Activated gamma-delta T cell (primary cell): Measurements from ENCODE around the gene TNFSF18.

Source experiments
- DNase-seq: peaks from one replicate; lab custom pipeline; 2025; lab: John Stamatoyannopoulos, UW

TNFSF18 gene

DNA sequence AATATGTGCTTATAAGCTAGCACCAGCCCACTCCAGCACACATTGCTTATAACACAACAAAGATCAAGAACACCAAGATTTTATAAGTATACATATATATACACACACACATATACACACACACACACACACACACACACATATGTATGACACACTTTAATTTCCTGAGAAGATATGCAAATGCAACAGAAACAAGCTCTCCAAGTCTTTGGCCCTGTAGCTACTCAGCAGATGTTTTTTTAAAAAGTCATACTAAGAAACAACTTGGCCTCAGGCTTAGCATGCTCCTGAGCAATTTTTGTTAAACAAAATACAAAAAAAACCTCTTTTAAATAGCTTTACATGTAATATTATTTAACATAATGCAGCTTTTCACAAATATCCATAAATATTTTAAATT lies 11.1 kb downstream of the TNFSF18 start:
- no peak for DNase-seq

DNA sequence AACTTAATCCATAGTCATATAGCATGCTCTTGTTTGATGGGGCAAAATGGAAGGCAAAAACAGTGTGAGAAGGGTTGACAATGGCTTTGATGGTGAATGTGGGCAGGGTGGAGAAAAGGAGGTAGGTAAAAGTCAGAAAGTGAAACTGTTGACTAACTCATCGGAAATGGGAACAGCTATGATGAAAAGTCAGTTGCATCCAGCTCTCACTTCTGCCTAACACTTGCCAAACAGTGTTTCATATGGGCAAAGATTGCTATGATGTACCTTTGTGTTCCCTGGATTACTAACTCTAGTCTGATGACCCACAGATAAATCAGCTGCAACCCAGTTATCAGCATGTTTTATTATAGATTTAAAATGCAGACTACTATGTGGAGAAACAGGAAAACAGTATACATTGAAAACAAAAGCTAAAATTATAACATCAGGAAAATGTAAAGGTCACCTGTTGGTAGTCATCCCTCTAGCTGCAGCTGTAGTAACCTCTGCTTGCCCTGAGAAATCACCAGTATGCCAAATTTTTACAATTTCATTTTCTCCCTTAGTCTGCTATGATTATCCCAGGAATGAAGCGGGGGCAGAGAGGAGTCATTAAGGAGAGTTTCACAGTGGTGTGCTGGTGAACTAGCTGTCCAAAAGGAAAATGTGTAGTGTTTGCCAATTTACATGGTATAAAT lies 11.7 kb downstream of the TNFSF18 start:
- no peak for DNase-seq

DNA sequence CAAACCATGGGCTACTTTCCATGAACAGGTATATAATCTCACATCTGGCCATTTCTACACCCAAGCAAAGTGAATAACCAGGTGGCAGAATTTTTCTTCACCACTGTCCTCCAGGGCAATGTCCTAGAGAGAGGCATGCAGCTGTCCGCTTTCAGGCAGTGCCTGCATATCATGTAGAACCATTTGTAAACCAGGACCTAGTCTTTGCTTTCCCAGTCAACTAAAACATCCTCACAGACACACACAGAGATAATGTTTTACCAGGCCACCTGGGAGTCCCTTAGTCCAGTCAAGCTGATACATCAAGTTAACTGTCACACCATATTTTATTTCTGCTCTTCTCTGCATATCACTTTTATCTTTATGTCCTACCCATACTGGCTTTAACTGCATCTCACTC lies 26.2 kb downstream of the TNFSF18 start:
- no peak for DNase-seq

DNA sequence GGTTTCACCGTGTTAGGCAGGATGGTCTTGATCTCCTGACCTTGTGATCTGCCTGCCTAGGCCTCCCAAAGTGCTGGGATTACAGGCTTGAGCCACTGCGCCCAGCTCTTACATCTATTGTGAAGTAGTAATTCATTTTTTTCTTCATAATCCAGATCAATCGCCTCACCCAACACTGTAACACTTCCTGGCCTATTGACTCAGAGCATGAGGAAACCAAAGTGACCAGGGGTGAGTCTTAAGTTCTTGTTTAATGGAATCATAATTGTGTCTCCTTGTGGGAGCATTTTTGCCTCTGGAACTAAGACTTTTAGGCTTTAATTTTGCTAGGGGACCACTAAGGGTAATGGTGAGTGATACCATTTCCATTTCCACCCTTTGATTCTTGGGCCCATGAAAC lies 27.4 kb downstream of the TNFSF18 start:
- DNase-seq: no peak

DNA sequence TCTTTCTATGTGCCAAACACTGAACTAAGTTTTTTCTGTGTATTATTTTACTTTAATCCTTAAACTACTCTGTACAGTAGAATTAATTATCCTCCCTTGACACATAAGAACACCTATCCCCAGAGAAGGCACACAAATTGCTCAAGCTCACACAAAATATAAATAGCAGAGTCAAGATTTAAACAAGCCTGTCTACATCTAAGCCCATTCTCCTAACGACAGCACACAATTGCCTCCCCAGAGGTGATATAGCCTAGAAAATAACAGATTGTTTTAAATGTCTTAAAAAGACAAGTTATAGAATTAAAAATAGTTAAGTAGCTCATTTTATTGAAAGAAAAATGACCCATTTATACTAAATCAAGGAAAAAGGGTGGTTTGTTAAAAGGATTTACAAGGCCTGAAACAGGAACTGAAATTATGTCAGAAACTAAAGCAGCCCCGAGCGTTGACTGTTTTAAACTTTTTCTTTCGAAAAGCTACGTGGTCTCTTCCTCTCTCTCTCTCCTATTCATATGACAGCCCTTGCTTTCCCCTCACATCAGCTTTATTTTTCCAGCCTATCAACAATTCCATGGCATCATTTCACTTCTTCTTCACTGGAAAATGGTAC lies 30.5 kb downstream of the TNFSF18 start:
- no peak for DNase-seq

DNA sequence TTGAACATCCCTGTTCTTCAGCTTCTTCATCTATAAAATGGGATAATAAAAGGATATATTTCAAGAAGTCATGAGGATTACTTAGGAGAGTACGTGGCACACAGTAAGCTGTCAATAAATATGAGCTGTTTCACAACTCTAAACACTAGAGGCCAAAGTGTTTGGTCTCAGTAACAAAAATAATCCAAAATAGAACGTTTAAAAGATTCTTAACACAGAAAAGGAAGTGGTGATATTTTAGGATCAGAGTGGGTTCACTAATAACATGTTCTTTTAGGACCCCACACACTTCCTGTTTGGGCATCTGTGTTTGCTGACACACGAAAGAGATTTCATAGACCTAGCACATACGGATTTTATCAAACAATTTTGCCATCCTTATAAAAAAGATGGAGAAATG lies 32.9 kb downstream of the TNFSF18 start:
- DNase-seq: no peak

DNA sequence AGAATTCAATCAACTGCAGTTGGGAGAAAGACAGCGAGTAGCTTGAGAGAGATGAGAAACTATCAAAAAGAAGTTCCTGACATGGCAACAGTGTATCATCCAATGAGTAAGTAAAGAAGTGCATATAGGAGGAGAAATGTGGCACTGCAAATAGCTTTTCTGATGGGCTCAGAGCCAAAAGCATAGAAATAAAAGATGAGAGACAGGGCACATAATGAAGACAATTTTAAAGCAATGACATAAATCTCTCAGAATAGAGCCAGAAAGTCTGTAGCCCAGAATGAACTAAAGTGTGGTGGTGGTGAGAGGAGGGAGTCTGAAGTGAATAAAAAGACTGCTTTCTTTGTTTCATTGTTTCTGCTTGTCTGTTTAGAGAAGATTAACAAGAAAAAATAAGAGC lies 34.3 kb downstream of the TNFSF18 start:
- no peak for DNase-seq

DNA sequence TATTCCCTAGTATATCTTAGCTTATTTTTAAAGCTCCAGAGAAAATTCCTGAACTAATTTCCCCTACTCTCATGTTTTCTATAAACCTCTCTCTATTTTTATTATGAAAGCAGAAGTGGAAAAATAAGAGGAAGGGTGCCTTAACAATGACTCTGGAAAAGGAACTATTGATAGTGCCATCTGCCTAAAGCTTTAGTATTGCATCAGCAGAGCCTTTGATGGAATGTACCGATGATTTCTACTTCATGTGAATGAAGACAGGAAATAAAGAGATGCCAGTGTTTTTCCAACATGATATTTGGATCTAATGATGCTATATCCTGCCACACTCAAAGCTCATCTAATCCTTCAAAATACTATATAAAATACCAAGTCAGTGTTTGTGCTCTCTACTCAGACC lies 35.1 kb downstream of the TNFSF18 start:
- no peak for DNase-seq

DNA sequence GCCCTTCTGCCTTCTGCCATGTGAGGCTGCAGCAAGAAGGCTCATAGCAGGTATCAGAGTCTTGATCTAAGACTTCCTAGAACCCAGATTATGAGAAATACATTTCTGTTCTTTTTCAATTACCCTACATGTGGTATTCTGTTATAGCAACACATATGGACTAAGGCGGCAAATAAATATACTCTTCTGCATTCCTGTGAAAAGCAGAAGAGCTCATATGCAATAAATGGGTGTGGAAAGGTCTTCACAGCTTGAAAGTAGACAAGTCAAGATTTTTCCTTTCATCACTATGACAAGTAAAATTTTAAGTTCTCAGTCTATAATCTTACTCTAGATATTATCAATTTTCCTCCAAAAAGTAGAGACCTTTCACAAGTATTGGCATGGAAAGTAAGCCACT lies 36.6 kb downstream of the TNFSF18 start:
- DNase-seq: no peak

DNA sequence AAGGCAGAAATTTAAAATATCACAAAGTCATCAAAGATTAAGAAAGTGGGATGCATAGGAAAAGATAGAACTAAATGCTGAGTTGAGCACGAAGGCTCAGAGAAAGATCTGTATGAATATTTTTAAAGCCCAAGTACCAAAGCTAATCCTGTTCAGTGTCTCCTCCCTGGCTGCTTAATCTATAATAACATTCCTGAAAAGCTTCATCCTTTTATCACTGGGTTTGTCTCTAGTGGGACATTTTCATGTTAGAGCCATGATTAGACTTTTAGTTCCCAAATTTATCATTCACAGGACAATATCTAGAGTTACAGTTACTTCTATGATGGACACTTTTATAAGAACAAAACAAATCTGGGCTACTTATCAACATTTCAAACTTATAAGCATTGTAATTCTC lies 38.6 kb downstream of the TNFSF18 start:
- DNase-seq: no peak

DNA sequence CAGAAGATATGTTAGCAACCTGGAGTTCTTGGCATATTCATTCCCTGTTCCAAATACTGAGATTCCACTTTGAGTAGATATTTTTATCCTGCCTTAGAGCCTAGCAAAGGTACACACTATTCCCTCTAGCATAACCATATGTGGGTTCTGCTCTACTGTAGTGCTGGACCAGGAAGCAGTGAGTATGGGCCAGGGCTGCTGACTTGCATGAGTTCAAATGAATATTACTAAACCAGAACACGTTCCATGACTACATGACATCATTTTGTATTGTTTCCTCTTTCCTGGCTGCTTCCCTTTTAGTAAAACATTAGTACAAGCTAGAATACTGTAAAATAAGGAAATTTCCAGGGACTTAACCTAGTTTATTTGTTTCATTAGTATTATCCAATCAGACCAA lies 41.1 kb downstream of the TNFSF18 start:
- no peak for DNase-seq

DNA sequence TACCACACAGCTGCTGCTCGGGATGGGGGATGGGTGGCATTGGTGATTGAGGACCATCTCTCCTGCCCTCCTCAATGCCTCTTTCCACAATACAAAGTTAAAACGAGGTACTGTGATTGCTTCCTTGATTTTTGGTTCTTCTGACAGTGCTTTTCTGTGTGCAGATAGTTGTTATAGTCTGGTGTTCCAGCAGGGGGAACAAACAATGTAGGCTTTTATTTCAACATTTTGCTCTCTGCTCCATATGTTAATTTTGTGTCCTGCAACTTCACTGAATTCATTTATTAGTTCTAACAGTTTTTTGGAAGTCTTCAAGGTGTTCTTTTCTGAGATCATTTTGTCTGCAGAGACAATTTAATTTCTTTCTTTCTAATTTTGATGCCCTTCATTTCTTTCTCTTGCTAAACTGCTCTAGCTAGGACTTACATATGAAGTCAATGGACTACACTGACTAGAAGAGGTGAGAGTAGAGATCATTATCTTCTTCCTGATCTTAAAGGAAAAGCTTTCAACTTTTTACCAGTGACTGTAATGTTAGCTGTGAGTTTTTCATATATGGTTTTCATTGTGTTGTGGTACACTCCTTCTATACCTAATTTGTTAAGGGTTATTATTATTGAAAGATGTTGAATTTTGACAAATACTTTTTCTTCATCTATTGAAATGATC lies 45.4 kb downstream of the TNFSF18 start:
- DNase-seq: no peak

DNA sequence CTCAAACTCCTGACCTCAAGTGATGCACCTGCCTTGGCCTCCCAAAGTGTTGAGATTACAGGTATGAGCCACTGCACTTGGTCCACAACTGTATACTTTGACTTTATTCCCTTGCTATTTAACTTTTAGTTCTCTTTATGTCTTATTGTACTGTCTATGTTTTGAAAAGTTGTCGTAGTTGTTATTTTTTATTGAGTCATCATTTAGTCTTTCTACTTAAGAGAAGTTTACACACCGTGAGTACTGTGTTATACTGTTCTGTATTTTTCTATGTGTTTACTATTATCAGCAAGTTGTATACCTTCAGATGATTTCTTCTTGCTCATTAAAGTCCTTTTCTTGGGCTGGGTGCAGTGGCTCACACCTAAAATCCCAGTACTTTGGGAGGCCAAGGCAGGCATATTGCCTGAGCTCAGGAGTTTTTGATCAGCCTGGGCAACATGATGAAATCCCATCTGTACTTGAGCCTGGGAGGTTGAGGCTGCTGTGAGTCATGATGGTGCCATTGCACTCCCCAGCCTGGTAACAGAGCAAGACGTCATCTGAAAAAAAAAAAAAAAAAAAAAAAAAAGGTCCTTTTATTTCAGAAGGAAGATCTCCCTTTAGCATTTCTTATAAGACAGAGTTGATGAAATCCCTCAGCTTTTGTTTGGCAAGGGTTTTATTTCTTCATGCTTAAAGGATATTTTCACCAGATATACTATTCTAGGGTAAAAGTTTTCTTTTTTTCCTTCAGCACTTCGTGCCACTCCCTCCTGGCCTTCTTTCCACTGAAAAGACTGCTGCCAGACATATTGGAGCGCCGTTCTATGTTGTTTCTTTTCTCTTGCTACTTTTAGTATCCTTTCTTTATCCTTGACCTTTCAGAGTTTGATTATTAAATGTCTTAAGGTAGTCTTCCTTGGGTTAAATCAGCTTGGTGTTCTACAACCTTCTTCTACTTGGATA lies 47.6 kb downstream of the TNFSF18 start:
- DNase-seq: no peak

DNA sequence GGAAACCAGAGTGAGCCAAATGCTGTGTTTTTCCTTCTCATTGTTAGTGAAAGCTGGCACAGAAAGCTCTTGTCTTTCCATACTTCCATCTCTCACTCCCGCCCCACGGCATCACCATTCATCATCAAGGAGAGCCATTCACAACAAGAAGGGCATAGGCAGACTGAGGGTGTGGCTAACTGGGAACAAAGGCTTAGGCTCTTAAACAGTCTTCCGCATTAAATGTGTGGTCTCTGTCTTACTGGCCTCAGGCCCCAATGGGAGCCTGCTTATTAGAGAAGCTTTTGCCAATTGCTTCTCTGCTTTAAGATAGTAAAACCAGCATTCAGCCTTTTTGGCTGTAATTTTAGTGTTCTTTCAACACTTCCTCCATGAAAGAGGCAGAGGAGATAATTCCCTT lies 51.4 kb downstream of the TNFSF18 start:
- DNase-seq: no peak

DNA sequence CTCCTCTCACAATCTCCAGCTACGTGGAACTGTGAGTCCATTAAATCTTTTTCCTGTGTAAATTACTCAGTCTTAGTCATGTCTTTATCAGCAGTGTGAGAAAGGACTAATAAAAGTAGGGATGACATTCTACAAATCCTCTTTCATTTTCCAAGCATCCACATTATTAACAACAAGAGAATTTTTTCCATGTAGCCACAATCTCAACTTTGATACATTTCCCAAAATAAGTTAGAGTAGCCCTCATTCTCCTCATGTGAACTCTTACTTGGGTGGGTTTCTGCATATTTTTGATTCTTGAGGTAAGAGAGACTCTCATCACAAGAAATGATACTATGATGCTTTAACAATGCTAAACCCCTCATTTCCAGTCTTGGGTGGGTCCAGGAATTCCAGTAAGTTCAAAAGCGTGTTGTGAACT lies 52.8 kb downstream of the TNFSF18 start:
- DNase-seq: no peak

DNA sequence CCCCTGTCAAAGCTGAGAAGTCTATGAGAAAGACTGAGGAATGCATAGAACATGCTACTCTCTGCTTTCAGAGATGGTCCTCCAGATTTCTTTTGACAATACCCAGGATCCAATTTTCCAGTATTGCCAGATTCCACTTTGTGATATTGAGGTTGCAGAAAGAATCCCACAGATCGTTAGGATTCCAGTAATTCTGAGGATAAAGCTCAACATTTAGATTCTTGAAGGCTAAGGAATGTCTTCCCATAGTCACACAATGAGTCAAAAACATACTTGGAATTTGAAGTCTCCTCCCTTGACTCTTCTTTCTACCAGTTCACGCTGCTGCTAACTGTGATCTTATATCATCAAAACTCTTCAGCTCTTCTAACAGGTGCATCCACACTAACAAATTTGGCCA lies 57.1 kb downstream of the TNFSF18 start:
- DNase-seq: no peak

DNA sequence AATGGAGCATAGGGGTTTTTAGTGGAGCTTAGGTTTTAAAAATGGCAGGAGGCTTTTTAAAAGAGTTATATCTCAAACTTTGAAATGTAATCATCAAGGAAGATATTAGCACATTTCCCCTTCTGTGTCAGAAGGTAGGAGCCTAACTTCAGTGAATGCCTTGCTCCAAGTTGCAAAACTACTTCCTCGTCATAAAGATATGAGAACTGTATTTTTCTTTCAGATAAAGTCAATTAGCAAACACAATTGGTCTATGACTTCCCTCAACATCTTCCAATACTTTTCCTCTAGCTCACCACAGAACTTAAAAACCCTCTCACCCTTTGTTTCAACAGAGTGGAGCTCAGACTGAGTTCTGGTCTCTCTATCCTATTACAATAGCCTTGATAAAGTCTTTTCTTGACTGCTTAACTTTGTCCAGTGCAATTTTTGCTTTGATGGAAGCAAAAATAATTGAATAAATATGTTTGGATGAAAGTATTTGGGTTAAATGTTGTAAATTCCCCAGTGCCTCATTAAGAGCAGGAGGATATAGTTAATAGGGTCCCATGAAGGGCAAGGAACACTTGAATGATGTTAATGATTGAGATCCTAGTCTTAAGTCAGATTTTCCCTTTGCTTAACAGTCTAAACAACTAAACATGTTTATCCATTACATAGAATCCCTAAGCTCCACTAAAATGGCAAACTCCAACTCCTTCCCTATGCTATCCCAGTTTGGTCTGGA lies 58.9 kb downstream of the TNFSF18 start:
- DNase-seq: no peak

DNA sequence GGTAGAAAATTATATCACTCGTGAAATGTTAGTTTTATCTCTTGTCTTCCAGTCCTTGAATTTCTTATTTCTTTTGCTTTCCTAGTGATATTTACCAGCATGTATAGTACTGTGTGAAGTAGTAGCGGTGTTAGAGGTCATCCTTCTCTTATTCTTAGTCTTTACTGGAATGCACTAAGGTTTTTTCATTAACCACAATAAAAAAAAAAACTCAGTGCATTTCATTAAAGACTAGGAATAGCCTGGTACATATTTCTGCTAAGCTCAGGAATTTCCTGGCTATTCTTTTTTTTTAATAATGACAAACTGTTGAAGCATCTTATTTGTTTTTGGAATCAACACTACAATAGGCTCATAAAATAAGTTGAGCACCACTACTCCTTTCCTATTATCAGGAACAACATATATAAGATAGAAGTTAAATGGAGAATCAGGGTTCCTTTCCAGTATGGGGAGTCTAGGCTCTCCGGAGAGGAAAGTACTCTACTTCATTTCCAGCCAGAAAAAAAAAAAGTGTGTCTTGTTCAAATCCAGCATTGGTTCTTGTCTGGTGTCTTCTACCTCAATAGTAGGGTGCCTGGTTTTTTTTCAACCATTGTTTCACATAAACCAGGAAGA lies 60.0 kb downstream of the TNFSF18 start:
- DNase-seq: no peak
